H9 (cell line): Measurements from ENCODE around the gene RAB11FIP4. TPM values are rescaled to one million over a fixed set of nuclear protein-coding genes. Genes with fewer than 3 reads are reported as not detected.

Experiments
- DNase-seq: peaks from one replicate; pipeline ENCODE4 v3.0.0-alpha.2; 2017
- H2AFZ ChIP-seq: one replicate; pipeline ENCODE4 v1.6.1; 2013; ENCODE audit warnings: mild to moderate bottlenecking, low read length, control low read depth, moderate library complexity
- H2AK5ac ChIP-seq: 2 replicates; pipeline ENCODE4 v1.6.1; 2013; ENCODE audit warnings: low read length, control low read depth, mixed read lengths; ENCODE audit not compliant: insufficient read length
- H2BK120ac ChIP-seq: one replicate; pipeline ENCODE4 v1.6.1; 2013; ENCODE audit warnings: low read depth, mild to moderate bottlenecking, low read length, control low read depth, inconsistent platforms; ENCODE audit not compliant: poor library complexity, severe bottlenecking
- H2BK12ac ChIP-seq: 2 replicates; pipeline ENCODE4 v1.6.1; 2013; ENCODE audit warnings: low read length, control low read depth, mixed read lengths, low read depth; ENCODE audit not compliant: insufficient read length
- H2BK15ac ChIP-seq: 2 replicates; pipeline ENCODE4 v1.6.1; 2013; ENCODE audit warnings: low read depth, low read length, control low read depth
- H2BK20ac ChIP-seq: one replicate; pipeline ENCODE4 v1.6.1; 2013; ENCODE audit warnings: low read depth, mild to moderate bottlenecking, low read length, control low read depth, inconsistent platforms; ENCODE audit not compliant: poor library complexity, severe bottlenecking
- H2BK5ac ChIP-seq: 2 replicates; pipeline ENCODE4 v1.6.1; 2013; ENCODE audit warnings: low read length, control low read depth, mixed read lengths; ENCODE audit not compliant: insufficient read length
- H3K14ac ChIP-seq: 2 replicates; pipeline ENCODE4 v1.6.1; 2013; ENCODE audit warnings: low read length, control low read depth; ENCODE audit not compliant: insufficient read depth
- H3K18ac ChIP-seq: 2 replicates; pipeline ENCODE4 v1.6.1; 2013; ENCODE audit warnings: low read depth, mild to moderate bottlenecking, mixed read lengths, low read length, control low read depth; ENCODE audit not compliant: insufficient read length
- H3K23ac ChIP-seq: 2 replicates; pipeline ENCODE4 v1.6.1; 2013; ENCODE audit warnings: low read length, control low read depth, mixed read lengths, low read depth; ENCODE audit not compliant: insufficient read length
- H3K23me2 ChIP-seq: 2 replicates; pipeline ENCODE4 v1.6.1; 2013; ENCODE audit warnings: low read depth, mild to moderate bottlenecking, mixed read lengths, low read length, control low read depth; ENCODE audit not compliant: insufficient read length, poor library complexity, severe bottlenecking
- H3K27ac ChIP-seq: 2 replicates; pipeline ENCODE4 v1.5.1; 2013; ENCODE audit warnings: low read length, control low read depth, mixed read lengths, low read depth; ENCODE audit not compliant: insufficient read length
- H3K27me3 ChIP-seq: 2 replicates; pipeline ENCODE4 v1.6.1; 2013; ENCODE audit warnings: low read length, control low read depth, inconsistent platforms; ENCODE audit not compliant: insufficient read depth
- H3K4ac ChIP-seq: 2 replicates; pipeline ENCODE4 v1.6.1; 2013; ENCODE audit warnings: low read depth, mild to moderate bottlenecking, control low read depth, inconsistent platforms, low read length, moderate library complexity
- H3K4me1 ChIP-seq: 2 replicates; pipeline ENCODE4 v1.6.1; 2013; ENCODE audit warnings: low read length, control low read depth, inconsistent platforms; ENCODE audit not compliant: insufficient read depth
- H3K4me2 ChIP-seq: 2 replicates; pipeline ENCODE4 v1.6.1; 2013; ENCODE audit warnings: low read length, control low read depth, mixed read lengths; ENCODE audit not compliant: insufficient read length, insufficient read depth
- H3K56ac ChIP-seq: 2 replicates; pipeline ENCODE4 v1.6.1; 2013; ENCODE audit warnings: low read depth, mild to moderate bottlenecking, mixed read lengths, low read length, control low read depth; ENCODE audit not compliant: insufficient read length
- H3K79me1 ChIP-seq: 2 replicates; pipeline ENCODE4 v1.6.1; 2013; ENCODE audit warnings: low read depth, mild to moderate bottlenecking, moderate library complexity, low read length, control low read depth, inconsistent platforms; ENCODE audit not compliant: insufficient read depth, poor library complexity, severe bottlenecking
- H3K79me2 ChIP-seq: 2 replicates; pipeline ENCODE4 v1.6.1; 2013; ENCODE audit warnings: low read length, control low read depth, inconsistent platforms; ENCODE audit not compliant: insufficient read depth
- H3K9ac ChIP-seq: 2 replicates; pipeline ENCODE4 v1.6.1; 2013; ENCODE audit warnings: low read length, control low read depth, mixed read lengths; ENCODE audit not compliant: insufficient read length; ENCODE audit errors: extremely low read depth
- H3K9me3 ChIP-seq: one replicate; pipeline ENCODE4 v1.6.1; 2013; ENCODE audit warnings: low read depth, low read length, inconsistent platforms; ENCODE audit not compliant: control insufficient read depth
- H3T11ph ChIP-seq: one replicate; pipeline ENCODE4 v1.6.1; 2013; ENCODE audit warnings: mild to moderate bottlenecking, low read length, control low read depth, inconsistent platforms
- H4K20me1 ChIP-seq: one replicate; pipeline ENCODE4 v1.6.1; 2013; ENCODE audit not compliant: control insufficient read depth, insufficient read length, insufficient read depth
- H4K5ac ChIP-seq: 2 replicates; pipeline ENCODE4 v1.6.1; 2013; ENCODE audit warnings: low read depth, mild to moderate bottlenecking, mixed read lengths, low read length, control low read depth; ENCODE audit not compliant: insufficient read length
- H4K8ac ChIP-seq: replicated peaks from 2 replicates; pipeline ENCODE4 v1.6.1; 2013; ENCODE audit warnings: low read length, control low read depth, mixed read lengths, low read depth; ENCODE audit not compliant: insufficient read length
- H4K91ac ChIP-seq: 2 replicates; pipeline ENCODE4 v1.6.1; 2013; ENCODE audit warnings: low read depth, mild to moderate bottlenecking, moderate library complexity, mixed read lengths, low read length, control low read depth; ENCODE audit not compliant: insufficient read length
- H3K27ac Mint-ChIP-seq, 3 experiments: 2 replicates in 2 of 3; 3 replicates in 1 of 3; pipeline ENCODE4 v1.8.0; 2020 to 2021; ENCODE audit warnings: mixed read lengths in 3 of 3, mild to moderate bottlenecking in 1 of 3, moderate library complexity in 1 of 3
- H3K27me3 Mint-ChIP-seq: 2 replicates; pipeline ENCODE4 v1.8.0; 2021; ENCODE audit warnings: low read depth, mild to moderate bottlenecking, moderate library complexity, mixed read lengths
- H3K36me3 Mint-ChIP-seq, 3 experiments: 2 replicates in 2 of 3; 3 replicates in 1 of 3; pipeline ENCODE4 v1.8.0; 2020 to 2021; ENCODE audit warnings: low read depth in 3 of 3, mixed read lengths in 3 of 3; ENCODE audit not compliant: insufficient read depth in 1 of 3
- H3K4me1 Mint-ChIP-seq, 2 experiments: 2 replicates each; pipeline ENCODE4 v1.8.0; 2020; ENCODE audit warnings: mixed read lengths in 2 of 2
- H3K4me3 Mint-ChIP-seq, 2 experiments: 2 replicates in 1 of 2; 3 replicates in 1 of 2; pipeline ENCODE4 v1.8.0; 2020 to 2021; ENCODE audit warnings: mild to moderate bottlenecking in 2 of 2, mixed read lengths in 2 of 2, moderate library complexity in 1 of 2
- H3K9me3 Mint-ChIP-seq, 2 experiments: 2 replicates in 1 of 2; 3 replicates in 1 of 2; pipeline ENCODE4 v1.8.0; 2020; ENCODE audit warnings: mild to moderate bottlenecking in 2 of 2, mixed read lengths in 2 of 2, moderate library complexity in 1 of 2
- WGBS: extraction: QIAGEN DNeasy Blood & Tissue Kit; methylation state at CpG from one replicate; pipeline ENCODE4 v1.1.7; 2013; ENCODE audit warnings: missing lambda C conversion rate, low lambda C conversion rate, mixed read lengths; ENCODE audit not compliant: insufficient read length; ENCODE audit errors: extremely low coverage; 5-methylcytosine and 5-hydroxymethylcytosine counted together
- total RNA-seq: library from RNA; stranded (reverse); gene quantifications from 2 replicates; pipeline ENCODE4 v1.2.1, GENCODE V29; 2021
- TF ChIP-seq, protein P1 (sequence below): fragments of 200-600 bp; sonication (generic); conservative IDR thresholded peaks from 3 replicates; pipeline ENCODE4 v1.8.0; 2021; ENCODE audit warnings: antibody characterized with exemption, mild to moderate bottlenecking

Gene RAB11FIP4
- total RNA-seq, 1 experiment from 2014 or later = 25.7 TPM

DNA sequence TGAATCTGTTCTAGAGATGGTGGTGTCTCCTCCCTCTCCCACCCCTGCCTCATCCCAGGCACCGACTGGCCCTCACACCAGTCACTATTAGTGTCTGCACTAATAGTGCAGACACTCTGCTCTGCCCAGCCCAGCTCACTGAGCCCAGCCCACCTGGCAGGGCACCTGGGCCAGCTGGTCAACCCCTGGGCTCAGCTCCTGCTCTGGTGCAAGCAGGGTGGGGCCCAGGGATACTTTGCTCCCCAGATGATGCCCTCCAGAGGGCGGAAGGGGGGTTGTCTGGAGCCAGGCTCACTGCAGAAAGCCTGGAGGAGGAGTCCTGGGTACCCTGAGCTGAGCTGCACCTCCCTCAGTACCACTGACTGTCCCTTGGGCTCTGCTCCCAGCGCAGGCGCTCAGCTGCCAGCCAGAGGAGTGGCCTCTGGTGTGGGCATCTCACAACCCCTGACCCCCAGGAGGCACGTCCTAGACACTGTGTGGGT, 14.5 kb downstream of the RAB11FIP4 start:
- Histone ChIP-seq H3K18ac (no peak overlapping the region), H2AFZ (no peak overlapping the region), H2BK120ac (no peak overlapping the region), H2BK20ac (no peak overlapping the region), H4K8ac (peak overlapping the region; percentile 10), H3K9me3 (no peaks in the 10 kb centered on the region), H2AK5ac (no peak overlapping the region), H3K23ac (no peak overlapping the region), H3K4ac (no peak overlapping the region), H3K9ac (no peak overlapping the region), H3K23me2 (no peaks in the 10 kb centered on the region), H4K91ac (no peak overlapping the region), H3K56ac (no peak overlapping the region), H2BK5ac (no peak overlapping the region), H2BK12ac (no peak overlapping the region), H4K5ac (no peak overlapping the region), H3K79me1 (no peaks in the 10 kb centered on the region), H3K27me3 (no peaks in the 10 kb centered on the region), H3K79me2 (no peaks in the 10 kb centered on the region), H3K14ac (no peak overlapping the region; the same call in 1 of the 2 replicates), H2BK15ac (no peak overlapping the region; the same call in 1 of the 2 replicates), H3K4me1 (no peaks in the 10 kb centered on the region), H3K27ac (no peak overlapping the region), H4K20me1 (peaks cover 3% of the 10 kb centered on the region), H3T11ph (no peak overlapping the region), H3K4me2 (no peak overlapping the region)
- no peaks in the 10 kb centered on the region for H3K36me3 Mint-ChIP-seq
- TF ChIP-seq, protein P1, sequence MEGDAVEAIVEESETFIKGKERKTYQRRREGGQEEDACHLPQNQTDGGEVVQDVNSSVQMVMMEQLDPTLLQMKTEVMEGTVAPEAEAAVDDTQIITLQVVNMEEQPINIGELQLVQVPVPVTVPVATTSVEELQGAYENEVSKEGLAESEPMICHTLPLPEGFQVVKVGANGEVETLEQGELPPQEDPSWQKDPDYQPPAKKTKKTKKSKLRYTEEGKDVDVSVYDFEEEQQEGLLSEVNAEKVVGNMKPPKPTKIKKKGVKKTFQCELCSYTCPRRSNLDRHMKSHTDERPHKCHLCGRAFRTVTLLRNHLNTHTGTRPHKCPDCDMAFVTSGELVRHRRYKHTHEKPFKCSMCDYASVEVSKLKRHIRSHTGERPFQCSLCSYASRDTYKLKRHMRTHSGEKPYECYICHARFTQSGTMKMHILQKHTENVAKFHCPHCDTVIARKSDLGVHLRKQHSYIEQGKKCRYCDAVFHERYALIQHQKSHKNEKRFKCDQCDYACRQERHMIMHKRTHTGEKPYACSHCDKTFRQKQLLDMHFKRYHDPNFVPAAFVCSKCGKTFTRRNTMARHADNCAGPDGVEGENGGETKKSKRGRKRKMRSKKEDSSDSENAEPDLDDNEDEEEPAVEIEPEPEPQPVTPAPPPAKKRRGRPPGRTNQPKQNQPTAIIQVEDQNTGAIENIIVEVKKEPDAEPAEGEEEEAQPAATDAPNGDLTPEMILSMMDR = peak; percentile 45
- no peaks in the 10 kb centered on the region for H3K27me3 Mint-ChIP-seq
- H3K27ac Mint-ChIP-seq = no peak overlapping the region
- H3K4me1 Mint-ChIP-seq = peaks cover 17 to 40% of the 10 kb centered on the region in 2 experiments
- H3K9me3 Mint-ChIP-seq = no peaks in the 10 kb centered on the region
- peak; percentile 78 for DNase-seq
- H3K4me3 Mint-ChIP-seq = no peak overlapping the region
- no CpG with 5 or more reads among the region's 5 CpGs for WGBS
